Naive B cell (primary cell): Measurements from ENCODE around the gene SLC22A16. TPM values are rescaled to one million over a fixed set of nuclear protein-coding genes. Genes with fewer than 3 reads are reported as not detected.

Experiments
- polyA plus RNA-seq, 6 donors: library from polyadenylated mRNA; unstranded; fragments of 300-500 nt; fragmentation: Illumina TruSeq; gene quantifications; one replicate each; pipeline ENCODE4 v1.2.3, GENCODE V29; 2021; ENCODE audit warnings: low read depth in 6 of 6

Gene SLC22A16
- polyA plus RNA-seq, 6 donors from 2014 or later: not detected

Other genes with a start within 250 kb of the SLC22A16 start
- under 1 TPM in 1 of 6 donors, not detected in 5; 0.28 TPM for gene METTL24, start 118.3 kb downstream of the SLC22A16 start, polyA plus RNA-seq
- gene DDO, start 61.0 kb downstream of the SLC22A16 start, polyA plus RNA-seq: not detected